GM18505 (cell line): ENCODE results near the gene PEX14.

Experiments used
- ATAC-seq: cut with Tn5 transposase; IDR thresholded peaks from one replicate; pipeline ENCODE4 v1.9.1; 2021; ENCODE audit not compliant: unreplicated experiment
- POLR2A ChIP-seq: IDR thresholded peaks from 4 replicates; pipeline ENCODE4 v1.6.1; 2011; ENCODE audit warnings: borderline replicate concordance; ENCODE audit not compliant: insufficient read depth, insufficient read length; ENCODE audit errors: extremely low read depth

PEX14 gene

DNA sequence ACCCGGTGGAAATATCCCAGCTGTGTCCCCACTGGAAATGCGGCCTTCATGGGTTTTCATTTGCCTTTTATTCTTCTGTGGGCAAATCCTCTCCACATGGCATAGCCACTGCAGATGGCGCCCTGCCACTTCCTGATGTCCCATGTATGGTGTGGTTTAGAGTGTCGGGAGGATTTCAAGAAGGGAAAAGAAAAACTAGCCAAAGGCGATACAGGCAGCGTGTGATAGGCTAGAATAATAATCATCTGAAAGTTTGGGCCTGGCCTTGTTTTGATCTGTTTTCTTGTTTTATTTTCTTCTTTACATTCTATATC lies 123.6 kb downstream of the PEX14 start:
- no peak for TF ChIP-seq POLR2A
- no peak for ATAC-seq

GRCh38 chr1:10599194-10599861 lies 124.6 kb downstream of the PEX14 start:
- TF ChIP-seq POLR2A = no peak
- no peak for ATAC-seq

DNA sequence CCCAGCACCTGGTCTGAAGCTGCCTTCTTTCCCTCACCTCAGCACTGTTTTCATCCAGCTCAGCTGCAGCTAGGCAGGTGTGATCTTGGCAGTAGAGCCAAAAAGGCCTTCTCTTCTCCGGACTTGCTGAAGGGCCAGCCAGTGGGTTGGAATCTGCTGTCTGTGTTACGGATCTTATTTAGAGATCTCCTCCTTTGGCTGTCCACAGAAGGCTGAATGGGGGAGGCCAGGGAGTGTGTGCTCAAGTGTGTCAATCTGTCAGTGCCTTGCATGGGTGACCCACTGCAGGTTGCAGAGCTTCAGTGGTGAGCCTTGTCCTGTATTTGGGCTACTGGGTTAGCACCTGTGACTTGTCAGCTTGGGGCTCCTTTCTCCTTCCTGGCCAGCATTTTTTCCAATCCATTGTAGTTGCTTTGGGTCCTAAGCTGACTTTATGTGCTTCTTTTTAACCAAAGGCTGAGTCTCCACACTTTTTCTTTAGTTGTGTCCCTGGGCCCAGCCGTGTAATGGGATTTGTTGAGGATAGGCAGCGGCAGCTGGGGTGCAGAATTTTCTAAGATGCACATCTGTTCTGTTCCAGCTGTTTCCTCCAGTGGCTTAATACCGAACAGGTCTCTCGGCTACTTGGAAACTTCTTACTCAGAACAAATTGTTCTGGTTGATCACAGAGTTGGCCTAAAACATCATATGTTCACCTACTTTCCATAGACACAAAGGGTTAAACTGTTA lies 126.8 kb downstream of the PEX14 start:
- no peak for ATAC-seq

DNA sequence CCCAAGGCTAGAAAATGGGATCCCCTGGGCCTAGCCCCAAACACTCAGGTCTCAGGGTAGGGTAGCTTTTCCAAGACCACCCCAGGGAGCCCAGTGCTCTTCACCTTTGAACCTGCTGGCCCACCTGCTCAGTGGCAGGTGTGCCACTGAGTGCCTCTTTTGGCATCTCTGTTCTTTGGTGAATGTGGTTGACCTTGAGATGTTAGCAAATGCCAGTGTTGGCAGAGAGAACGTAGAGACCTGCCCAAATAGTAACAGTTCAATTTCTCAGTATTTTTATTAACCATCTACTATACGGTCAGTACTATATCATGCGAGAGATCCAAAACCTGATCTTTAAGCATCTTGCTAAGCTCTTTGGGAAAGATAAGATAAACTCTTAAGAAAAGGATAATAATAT lies 128.2 kb downstream of the PEX14 start:
- no peak for TF ChIP-seq POLR2A
- no peak for ATAC-seq

More for the DNA sequence above, 126.8 kb downstream of the PEX14 start:
- TF ChIP-seq POLR2A = no peak

DNA sequence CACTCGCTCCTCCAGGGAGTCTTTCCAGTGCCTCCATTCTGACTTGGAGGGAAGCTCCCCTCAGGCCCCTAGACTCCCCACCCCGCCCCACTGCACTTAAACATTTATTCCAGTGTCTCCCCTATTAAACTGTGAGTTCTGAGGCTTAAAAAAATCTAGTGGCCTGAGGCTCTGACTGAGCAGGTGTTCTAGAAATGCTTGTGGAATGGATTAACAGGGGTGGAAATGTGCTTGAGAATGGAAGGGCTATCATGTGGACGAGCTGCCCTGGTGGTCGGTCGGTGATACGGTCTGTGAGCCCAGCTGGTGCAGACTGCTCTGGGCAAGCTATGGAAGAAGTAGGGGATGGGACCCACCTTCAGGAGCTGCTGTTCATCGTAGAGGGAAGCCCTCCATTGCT lies 130.2 kb downstream of the PEX14 start:
- no peak for ATAC-seq
- TF ChIP-seq POLR2A = no peak

- TF ChIP-seq POLR2A = no peak
- no peak for ATAC-seq
These were observed 131.3 kb downstream of the PEX14 start for GRCh38 chr1:10606064-10606463.

GRCh38 chr1:10607228-10607627 lies 132.5 kb downstream of the PEX14 start:
- TF ChIP-seq POLR2A = no peak
- ATAC-seq = no peak

GRCh38 chr1:10608690-10609089 lies 133.9 kb downstream of the PEX14 start:
- no peak for TF ChIP-seq POLR2A
- no peak for ATAC-seq

GRCh38 chr1:10610901-10611600 lies 136.3 kb downstream of the PEX14 start:
- no peak for TF ChIP-seq POLR2A
- no peak for ATAC-seq

GRCh38 chr1:10612436-10613160 lies 137.8 kb downstream of the PEX14 start:
- no peak for ATAC-seq
- no peak for TF ChIP-seq POLR2A

- TF ChIP-seq POLR2A = no peak
- ATAC-seq = no peak
These were observed 138.6 kb downstream of the PEX14 start for GRCh38 chr1:10613340-10613739.

DNA sequence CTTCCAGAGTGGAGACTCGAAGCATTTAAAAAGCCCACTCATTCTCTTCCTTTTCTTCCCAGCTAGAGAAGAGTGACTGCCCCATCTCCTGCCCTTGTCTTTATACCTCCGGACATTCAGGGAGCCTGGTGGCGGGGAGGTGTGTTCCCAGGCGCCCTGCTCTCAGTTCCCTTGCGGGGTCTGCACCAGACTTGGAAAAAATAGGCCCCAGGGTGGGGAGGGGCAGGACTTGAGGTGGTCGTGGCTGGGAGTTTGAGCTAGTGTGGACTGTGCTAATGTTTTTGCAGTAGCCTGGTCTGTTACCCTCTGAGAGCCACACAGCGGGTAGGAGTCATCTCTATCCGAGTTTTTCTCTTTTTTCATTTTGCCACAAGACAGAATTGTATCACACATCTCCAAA lies 139.1 kb downstream of the PEX14 start:
- TF ChIP-seq POLR2A = no peak
- no peak for ATAC-seq
